Measurements from ENCODE around the gene MCTP1. TPM values are rescaled to one million over a fixed set of nuclear protein-coding genes. Genes with fewer than 3 reads are reported as not detected.

MCTP1 gene
- total and polyA plus RNA-seq, 10 of the 15 experiments (the other 5 are each of a cell fraction or from before 2014, with no cell fraction given), result 12.6 to 45.9 (median 18.8) TPM

GRCh38 chr5:95080441-95080840 is 204.5 kb downstream of the MCTP1 start:
- ChIA-PET POLR2A (interaction anchor here (0.6 to 3.5 kb wide), 5 partner anchors 8 to 1077 kb away, joined by 3 to 24 read pairs (median 4); no protein-coding TSS in a partner anchor), CTCF (interaction anchor here (0.6 to 5.5 kb wide), 14 partner anchors 8 to 248 kb away, joined by 3 to 25 read pairs (median 3); no protein-coding TSS in a partner anchor), SMC1A (ENCODE audit: uncharacterized antibody, unreplicated experiment) (interaction anchor here (0.7 to 4.2 kb wide), 25 partner anchors 8 to 740 kb away, joined by 3 to 29 read pairs (median 6); no protein-coding TSS in a partner anchor), RAD21 (ENCODE audit: unreplicated experiment) (interaction anchor here (1.1 to 4.7 kb wide), 11 partner anchors 9 to 161 kb away, joined by 3 to 86 read pairs (median 5); no protein-coding TSS in a partner anchor)
- Histone ChIP-seq H3K27me3 (replicated peaks in 1 of 2; ENCODE audit: control insufficient read depth in 2 of 2, insufficient read depth in 2 of 2, low read length in 1 of 2) (no peaks in the 10 kb centered on the region), H3K4me3 (peak overlapping the region; percentile 66), H4K20me1 (ENCODE audit: control insufficient read depth, insufficient read depth) (no peaks in the 10 kb centered on the region), H3K4me1 (ENCODE audit: control insufficient read depth, insufficient read depth, low read length) (no peaks in the 10 kb centered on the region; the same call in 1 of the 2 replicates), H3K4me2 (ENCODE audit: control insufficient read depth, insufficient read depth) (peak overlapping the region; percentile 75), H3K9me3 (replicated peaks; ENCODE audit: control insufficient read depth, insufficient read depth, low read length) (no peaks in the 10 kb centered on the region), H3K36me3 (ENCODE audit: control insufficient read depth in 2 of 2, insufficient read depth in 2 of 2, low read length in 1 of 2) (no peaks in the 10 kb centered on the region), H3K27ac (ENCODE audit: control insufficient read depth, insufficient read depth) (peak overlapping the region; percentile 66), H3K9ac (ENCODE audit: control insufficient read depth, insufficient read depth, low read length) (peak overlapping the region; percentile 68), H2AFZ (ENCODE audit: control insufficient read depth, low read depth, low read length) (peak overlapping the region; percentile 15; the same call in 1 of the 2 replicates), H3K79me2 (ENCODE audit: control insufficient read depth, insufficient read depth, low read length) (peaks cover 53% of the 10 kb centered on the region)
- TF ChIP-seq BCLAF1 (IDR thresholded peaks at IDR 0.05) (no peak), RFX5 (IDR thresholded peaks at IDR 0.05; ENCODE audit: low read depth, low read length) (no peak)
- intact Hi-C loops (cut with micrococcal nuclease; ENCODE audit: unreplicated experiment) (loop anchor here (1.0 to 10.0 kb wide), 4 partner anchors 112 to 644 kb away; no protein-coding TSS in a partner anchor), in situ Hi-C loops (cut with MboI) (no loop called here)
- no TSS peak for BruUV-seq (replicated peaks)
- ATAC-seq, result no peak
- FAIRE-seq, result no peak
- 49% methylated on average over 4 of the region's 4 CpGs for WGBS (ENCODE audit: insufficient coverage, insufficient replicate concordance, low lambda C conversion rate, missing lambda C conversion rate)
- DNase-seq (ENCODE audit: low read depth, low spot score), result no peak

All from GM12878 (cell line).